ENCODE results near the gene TRIM14.

DNA sequence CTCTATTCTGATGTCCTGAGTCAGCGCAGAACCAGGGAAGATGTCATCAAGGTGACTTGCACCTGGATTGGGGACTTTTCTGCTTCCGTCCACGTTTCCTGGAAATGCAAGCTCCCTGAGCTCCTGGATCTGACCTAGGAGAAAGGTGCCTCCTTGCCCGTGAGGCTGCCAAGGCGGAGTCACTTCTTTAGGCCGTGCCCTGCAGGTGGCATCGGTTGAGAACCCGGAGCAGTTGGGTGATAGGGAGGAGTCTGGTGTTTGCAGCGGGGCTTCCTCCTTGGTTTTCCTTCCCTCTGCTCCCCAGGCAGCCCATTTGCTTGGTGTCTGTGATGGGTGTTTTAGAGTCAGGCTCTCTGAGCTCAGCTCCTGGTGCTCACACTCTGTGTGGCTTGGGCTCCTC lies 47.3 kb downstream of the TRIM14 start:
- no peak for TF ChIP-seq POLR2A (IDR thresholded peaks at IDR 0.05; ENCODE audit: low read depth, low read length)
- no peak for TF ChIP-seq POLR2AphosphoS5 (IDR thresholded peaks at IDR 0.05; ENCODE audit: low read depth, low read length)
- no peak for TF ChIP-seq TAF1 (IDR thresholded peaks at IDR 0.05; ENCODE audit: low read depth, low read length)
- no peak for TF ChIP-seq SPI1 (IDR thresholded peaks at IDR 0.05; ENCODE audit: low read depth, low read length)
- TF ChIP-seq PAX5 (IDR thresholded peaks at IDR 0.05; ENCODE audit: insufficient read depth, low read length, severe bottlenecking): no peak

All from GM12891 (cell line).